Stomach (tissue), 9 donors: Measurements from ENCODE around the gene TSPAN10. TPM values are rescaled to one million over a fixed set of nuclear protein-coding genes. Genes with fewer than 3 reads are reported as not detected.

Source experiments
- DNase-seq, 2 donors: peaks; one replicate each; pipeline versions ENCODE4 v3.0.0 to v3.0.0-alpha.2; 2013 to 2019
- H3K27ac ChIP-seq, 5 donors: fragments of 200-600 bp in 4 of 5; sonication (generic) in 4 of 5; one replicate each; pipeline ENCODE4 v1.5.1; 2013 to 2019; ENCODE audit warnings: mild to moderate bottlenecking in 1 of 5, moderate library complexity in 1 of 5
- H3K27me3 ChIP-seq, 3 donors: fragments of 200-600 bp; sonication (generic); one replicate each; pipeline ENCODE4 v1.5.1; 2017 to 2019; ENCODE audit warnings: mixed run types in 1 of 3
- H3K36me3 ChIP-seq, 4 donors: fragments of 200-600 bp; sonication (generic); 1 replicate in 3 of 4; 2 replicates in 1 of 4; pipeline ENCODE4 v1.5.1; 2016 to 2019
- H3K4me1 ChIP-seq, 4 donors: fragments of 200-600 bp; sonication (generic); one replicate each; pipeline ENCODE4 v1.5.1; 2016 to 2019
- H3K4me3 ChIP-seq, 4 donors: fragments of 200-600 bp; sonication (generic) in 3 of 4; one replicate each; pipeline ENCODE4 v1.5.1; 2016 to 2019; ENCODE audit warnings: mild to moderate bottlenecking in 1 of 4
- H3K9me3 ChIP-seq, 4 donors: fragments of 200-600 bp; sonication (generic); one replicate each; pipeline ENCODE4 v1.5.1; 2016 to 2019
- CTCF ChIP-seq, 7 experiments: fragments of 450-650 bp in 4 of 7; fragments of 200-600 bp in 3 of 7; sonication (generic) in 3 of 7; IDR thresholded peaks; one replicate each; pipeline ENCODE4 v1.5.1; 2016 to 2019; ENCODE audit warnings: antibody characterized with exemption in 7 of 7, control low read depth in 2 of 7, mild to moderate bottlenecking in 1 of 7
- EP300 ChIP-seq: sonication (generic); formaldehyde crosslinking; IDR thresholded peaks from one replicate; pipeline ENCODE4 v1.6.1; 2017; ENCODE audit warnings: antibody characterized with exemption
- POLR2A ChIP-seq, 4 donors: fragments of 450-650 bp; IDR thresholded peaks; one replicate each; pipeline ENCODE4 v1.6.1; 2016; ENCODE audit warnings: antibody characterized with exemption in 4 of 4, control low read depth in 2 of 4, mild to moderate bottlenecking in 1 of 4, moderate library complexity in 1 of 4
- POLR2AphosphoS5 ChIP-seq, 3 donors: sonication (generic); formaldehyde crosslinking; IDR thresholded peaks; one replicate each; pipeline ENCODE4 v1.6.1; 2016; ENCODE audit warnings: antibody characterized with exemption in 3 of 3
- WGBS, 5 donors: extraction: QIAGEN DNeasy Blood & Tissue Kit in 3 of 5; methylation state at CpG; one replicate each; pipeline versions ENCODE4 v1.1.5 to v1.1.7; 2013 to 2018; 5-methylcytosine and 5-hydroxymethylcytosine counted together
- intact Hi-C: fragments of 100-400 bp; cut with DNase I; formaldehyde crosslinking; loops from one replicate; pipeline ENCODE4 v1.15.1; 2023; ENCODE audit warnings: low total_unique reads
- polyA plus RNA-seq, 3 donors: library from polyadenylated mRNA; stranded (reverse); fragments of 200-250 nt; gene quantifications; one replicate each; pipeline ENCODE4 v1.2.3, GENCODE V29; 2013
- total RNA-seq, 5 donors: library from RNA; depleted of rRNA; stranded (reverse); fragments of >200 nt; gene quantifications; one replicate each; pipeline versions ENCODE4 v1.1.0 to v1.2.3, GENCODE V29; 2014 to 2016
- donor health status: healthy with polysubstance abuse.
- donor health status: Bipolar disorder and iron deficiency.
- donor health status: healthy.

TSPAN10 gene
- total and polyA plus RNA-seq, 8 donors: 1.1 to 1.5 (median 1.2) TPM; not detected in 5

GRCh38 chr17:81695211-81695610, 58.2 kb downstream of the TSPAN10 start:
- H3K4me3 ChIP-seq: no peak overlapping the region
- peaks cover 86 to 100% (median 100%) of the 10 kb centered on the region in 4 donors for H3K36me3 ChIP-seq
- intact Hi-C loops: no loop called here
- H3K27me3 ChIP-seq: no peaks in the 10 kb centered on the region
- no peak for TF ChIP-seq EP300
- no peak for TF ChIP-seq POLR2A (IDR thresholded peaks at IDR 0.05)
- TF ChIP-seq CTCF (IDR thresholded peaks at IDR 0.05): no peak
- no peak for TF ChIP-seq POLR2AphosphoS5 (IDR thresholded peaks at IDR 0.05)
- H3K27ac ChIP-seq: no peak overlapping the region
- no peak for DNase-seq
- WGBS, 5 donors: 81 to 92% (median 84%) methylated on average over 4 to 6 of the region's 6 CpGs
- H3K9me3 ChIP-seq: no peaks in the 10 kb centered on the region
- peaks cover 0 to under 1% (median under 1%) of the 10 kb centered on the region in 4 donors for H3K4me1 ChIP-seq

- no peaks in the 10 kb centered on the region for H3K9me3 ChIP-seq
- H3K36me3 ChIP-seq: peaks cover 86 to 100% (median 100%) of the 10 kb centered on the region in 4 donors
- intact Hi-C loops: no loop called here
- no peaks in the 10 kb centered on the region for H3K27me3 ChIP-seq
- TF ChIP-seq POLR2AphosphoS5 (IDR thresholded peaks at IDR 0.05): no peak
- TF ChIP-seq CTCF (IDR thresholded peaks at IDR 0.05): no peak
- no peak for TF ChIP-seq POLR2A (IDR thresholded peaks at IDR 0.05)
- no peak for TF ChIP-seq EP300
- no peak overlapping the region for H3K27ac ChIP-seq
- peaks cover 5 to 6% (median 6%) of the 10 kb centered on the region in 4 donors for H3K4me1 ChIP-seq
- no peak overlapping the region for H3K4me3 ChIP-seq
- WGBS, 5 donors: 86 to 92% (median 88%) methylated on average over 17 to 22 of the region's 22 CpGs
- DNase-seq: no peak
These were observed 58.8 kb downstream of the TSPAN10 start for GRCh38 chr17:81695801-81696200.

- Histone ChIP-seq H3K9me3 (no peaks in the 10 kb centered on the region), H3K4me1 (peaks cover 11 to 12% (median 11%) of the 10 kb centered on the region in 4 donors), H3K4me3 (no peak overlapping the region), H3K36me3 (peaks cover 86 to 100% (median 100%) of the 10 kb centered on the region in 4 donors), H3K27me3 (no peaks in the 10 kb centered on the region), H3K27ac (no peak overlapping the region)
- no peak for DNase-seq
- WGBS, 5 donors: 90 to 95% (median 94%) methylated on average over 33 to 40 of the region's 40 CpGs
- no peak for TF ChIP-seq EP300
- no peak for TF ChIP-seq CTCF (IDR thresholded peaks at IDR 0.05)
- TF ChIP-seq POLR2AphosphoS5 (IDR thresholded peaks at IDR 0.05): no peak
- TF ChIP-seq POLR2A (IDR thresholded peaks at IDR 0.05): no peak
- intact Hi-C loops: no loop called here
These were observed 59.4 kb downstream of the TSPAN10 start for GRCh38 chr17:81696218-81696941.

- H3K9me3 ChIP-seq: no peaks in the 10 kb centered on the region
- H3K4me1 ChIP-seq: peaks cover 21 to 23% (median 22%) of the 10 kb centered on the region in 4 donors
- TF ChIP-seq CTCF (IDR thresholded peaks at IDR 0.05): no peak
- no peak for TF ChIP-seq EP300
- TF ChIP-seq POLR2AphosphoS5 (IDR thresholded peaks at IDR 0.05): no peak
- TF ChIP-seq POLR2A (IDR thresholded peaks at IDR 0.05): no peak
- 83 to 86% (median 84%) methylated on average over 23 to 25 of the region's 25 CpGs for WGBS, 5 donors
- peaks cover 78 to 96% (median 93%) of the 10 kb centered on the region in 4 donors for H3K36me3 ChIP-seq
- H3K27me3 ChIP-seq: no peaks in the 10 kb centered on the region
- H3K27ac ChIP-seq: no peak overlapping the region
- intact Hi-C loops: no loop called here
- no peak for DNase-seq
- H3K4me3 ChIP-seq: no peak overlapping the region
These were observed 60.5 kb downstream of the TSPAN10 start for GRCh38 chr17:81697261-81698044.
